Tibial artery (tissue), 4 donors: ENCODE results near the gene CKB.

ENCODE experiments used
- DNase-seq, 2 donors: peaks; one replicate each; pipeline ENCODE4 v3.0.0-alpha.2; 2019
- H3K27ac ChIP-seq, 2 donors: fragments of 200-600 bp; sonication (generic) in 1 of 2; 1 replicate in 1 of 2; 2 replicates in 1 of 2; pipeline ENCODE4 v1.5.1; 2018 to 2019; ENCODE audit warnings: mild to moderate bottlenecking in 1 of 2
- H3K27me3 ChIP-seq, 2 donors: fragments of 200-600 bp; sonication (generic) in 1 of 2; one replicate each; pipeline versions ENCODE4 v1.5.1 to v1.6.0; 2016 to 2019
- H3K36me3 ChIP-seq, 3 donors: fragments of 200-600 bp; sonication (generic) in 2 of 3; one replicate each; pipeline ENCODE4 v1.5.1; 2016 to 2019; ENCODE audit warnings: mild to moderate bottlenecking in 2 of 3
- H3K4me1 ChIP-seq, 4 donors: fragments of 200-600 bp; sonication (generic) in 2 of 4; 1 replicate in 3 of 4; 2 replicates in 1 of 4; pipeline ENCODE4 v1.5.1; 2016 to 2019
- H3K4me3 ChIP-seq, 2 donors: fragments of 200-600 bp; sonication (generic) in 1 of 2; 1 replicate in 1 of 2; 2 replicates in 1 of 2; pipeline ENCODE4 v1.5.1; 2018 to 2019; ENCODE audit warnings: mild to moderate bottlenecking in 2 of 2
- H3K9me3 ChIP-seq, 3 donors: fragments of 200-600 bp; sonication (generic) in 1 of 3; one replicate each; pipeline ENCODE4 v1.5.1; 2016 to 2019
- intact Hi-C: fragments of 100-400 bp; cut with DNase I; formaldehyde crosslinking; loops from one replicate; pipeline ENCODE4 v1.15.0; 2023; ENCODE audit warnings: low total_unique reads
- TF ChIP-seq, protein P1 (sequence below), 2 experiments: fragments of 200-600 bp in 1 of 2; fragments of 450-650 bp in 1 of 2; IDR thresholded peaks; one replicate each; pipeline ENCODE4 v1.5.1; 2017 to 2019; ENCODE audit warnings: antibody characterized with exemption in 2 of 2, mild to moderate bottlenecking in 1 of 2, moderate library complexity in 1 of 2

The CKB gene

GRCh38 chr14:103545915-103546651 lies 23.5 kb upstream of the CKB start:
- DNase-seq = peak in 1 of 2 donors; percentile 68
- H3K27ac ChIP-seq = no peak overlapping the region
- H3K27me3 ChIP-seq = no peaks in the 10 kb centered on the region
- H3K9me3 ChIP-seq = no peaks in the 10 kb centered on the region
- no peak overlapping the region for H3K4me3 ChIP-seq
- TF ChIP-seq, protein P1, sequence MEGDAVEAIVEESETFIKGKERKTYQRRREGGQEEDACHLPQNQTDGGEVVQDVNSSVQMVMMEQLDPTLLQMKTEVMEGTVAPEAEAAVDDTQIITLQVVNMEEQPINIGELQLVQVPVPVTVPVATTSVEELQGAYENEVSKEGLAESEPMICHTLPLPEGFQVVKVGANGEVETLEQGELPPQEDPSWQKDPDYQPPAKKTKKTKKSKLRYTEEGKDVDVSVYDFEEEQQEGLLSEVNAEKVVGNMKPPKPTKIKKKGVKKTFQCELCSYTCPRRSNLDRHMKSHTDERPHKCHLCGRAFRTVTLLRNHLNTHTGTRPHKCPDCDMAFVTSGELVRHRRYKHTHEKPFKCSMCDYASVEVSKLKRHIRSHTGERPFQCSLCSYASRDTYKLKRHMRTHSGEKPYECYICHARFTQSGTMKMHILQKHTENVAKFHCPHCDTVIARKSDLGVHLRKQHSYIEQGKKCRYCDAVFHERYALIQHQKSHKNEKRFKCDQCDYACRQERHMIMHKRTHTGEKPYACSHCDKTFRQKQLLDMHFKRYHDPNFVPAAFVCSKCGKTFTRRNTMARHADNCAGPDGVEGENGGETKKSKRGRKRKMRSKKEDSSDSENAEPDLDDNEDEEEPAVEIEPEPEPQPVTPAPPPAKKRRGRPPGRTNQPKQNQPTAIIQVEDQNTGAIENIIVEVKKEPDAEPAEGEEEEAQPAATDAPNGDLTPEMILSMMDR (IDR thresholded peaks at IDR 0.05) = no peak
- intact Hi-C loops = loop anchor here (2.0 to 10.0 kb wide), 2 partner anchors 27 to 51 kb away; no protein-coding TSS in a partner anchor
- H3K36me3 ChIP-seq = no peaks in the 10 kb centered on the region
- peaks cover 14 to 85% (median 69%) of the 10 kb centered on the region in 4 donors for H3K4me1 ChIP-seq

DNA sequence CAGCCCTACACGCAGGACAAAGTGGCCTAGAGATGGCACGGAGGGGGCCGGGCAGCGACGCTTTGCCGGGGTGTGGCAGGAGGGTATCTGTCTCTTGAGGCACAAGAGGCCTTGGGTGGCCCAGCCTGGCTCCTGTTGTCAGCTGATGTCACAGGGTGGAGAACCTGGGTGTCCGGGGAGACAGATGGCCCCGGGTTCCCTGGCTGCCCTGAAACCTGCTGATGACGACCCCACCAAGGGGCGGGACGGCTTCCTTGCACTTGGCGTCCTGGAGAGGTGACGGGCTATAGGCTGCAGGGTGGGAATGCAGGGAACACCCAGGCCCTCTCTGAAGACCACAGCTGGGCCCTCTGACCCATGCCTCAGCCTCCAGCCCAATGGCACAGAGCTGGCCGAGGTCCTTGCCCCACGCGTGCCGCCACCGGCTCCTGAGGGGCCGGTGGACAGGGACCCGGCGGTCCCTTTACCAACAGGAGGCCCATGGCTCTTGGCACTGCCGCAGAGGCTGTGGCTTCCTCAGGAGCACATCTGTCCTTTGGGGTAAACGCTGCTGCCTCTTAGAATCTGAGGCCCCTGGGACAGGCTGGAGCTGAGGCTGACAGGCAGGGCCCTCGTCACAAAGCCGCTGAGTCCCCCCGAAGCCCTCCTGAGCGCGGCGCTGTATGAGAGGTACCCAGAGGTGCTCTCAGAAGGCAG lies 22.7 kb upstream of the CKB start:
- intact Hi-C loops = loop anchor here (10.0 kb wide), 1 partner anchor 51 kb away; no protein-coding TSS in a partner anchor

DNA sequence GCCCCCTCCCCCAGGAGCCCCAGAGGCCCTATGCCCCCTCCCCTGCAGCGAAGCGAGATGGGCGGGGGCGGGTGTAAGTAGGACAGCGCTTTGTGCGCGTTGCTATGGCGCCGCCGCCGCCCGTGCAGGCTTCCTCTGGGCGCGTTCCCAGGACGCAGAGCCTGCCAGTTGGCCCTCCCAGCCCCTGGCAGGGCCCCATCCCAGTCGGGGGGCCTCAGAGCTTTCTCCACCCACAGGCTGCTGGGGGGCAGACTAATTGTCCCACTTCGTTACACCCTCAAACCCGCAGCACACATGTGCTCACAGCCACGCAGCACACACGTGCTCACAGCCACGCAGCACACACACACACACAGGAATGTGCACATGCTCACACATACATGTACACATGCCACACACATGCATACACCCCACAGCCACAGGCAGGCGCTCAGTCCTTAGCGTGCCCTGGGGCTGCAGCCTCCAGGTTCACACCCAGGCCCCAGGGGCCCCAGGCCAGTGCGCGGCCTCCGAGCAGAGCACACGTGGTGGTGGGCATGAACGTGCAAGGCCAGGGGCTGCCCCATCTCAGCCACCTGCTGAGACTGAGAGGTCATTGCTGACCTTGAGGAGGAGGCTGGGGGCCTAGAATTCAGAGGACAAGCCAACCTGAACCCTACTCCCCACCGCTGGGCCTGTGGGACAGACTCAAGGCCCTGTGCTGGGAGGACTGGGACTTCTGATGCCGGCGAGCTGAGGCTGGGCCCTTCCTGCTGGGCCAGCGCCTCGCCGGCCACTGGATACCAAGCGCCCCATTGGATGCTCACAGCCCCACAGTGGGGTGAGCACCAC lies 22.0 kb upstream of the CKB start:
- Histone ChIP-seq H3K36me3 (no peaks in the 10 kb centered on the region), H3K27me3 (no peaks in the 10 kb centered on the region), H3K4me1 (peaks cover 0 to 83% (median 67%) of the 10 kb centered on the region in 4 donors), H3K4me3 (no peak overlapping the region), H3K9me3 (no peaks in the 10 kb centered on the region), H3K27ac (peak overlapping the region; percentile 83 to 86)
- intact Hi-C loops = loop anchor here (10.0 kb wide), 1 partner anchor 50 kb away; no protein-coding TSS in a partner anchor
- TF ChIP-seq, protein P1 (IDR thresholded peaks at IDR 0.05) = no peak
- DNase-seq = peak; percentile 27 to 76

More for the DNA sequence above, 22.7 kb upstream of the CKB start:
- H3K36me3 ChIP-seq = no peaks in the 10 kb centered on the region
- no peaks in the 10 kb centered on the region for H3K9me3 ChIP-seq
- peaks cover 7 to 85% (median 68%) of the 10 kb centered on the region in 4 donors for H3K4me1 ChIP-seq
- peak in 1 of 2 donors; percentile 67 for DNase-seq
- TF ChIP-seq, protein P1 (IDR thresholded peaks at IDR 0.05) = no peak
- no peak overlapping the region for H3K4me3 ChIP-seq
- peak overlapping the region in 1 of 2 donors; percentile 86 for H3K27ac ChIP-seq
- H3K27me3 ChIP-seq = no peaks in the 10 kb centered on the region

GRCh38 chr14:103543721-103544387 lies 21.2 kb upstream of the CKB start:
- Histone ChIP-seq H3K27ac (peak overlapping the region; percentile 83 to 86), H3K9me3 (no peaks in the 10 kb centered on the region), H3K27me3 (no peaks in the 10 kb centered on the region), H3K36me3 (no peaks in the 10 kb centered on the region), H3K4me3 (no peak overlapping the region), H3K4me1 (peaks cover 0 to 82% (median 68%) of the 10 kb centered on the region in 4 donors)
- TF ChIP-seq, protein P1 (IDR thresholded peaks at IDR 0.05) = no peak
- peak in 1 of 2 donors; percentile 89 for DNase-seq
- intact Hi-C loops = loop anchor here (10.0 kb wide), 1 partner anchor 49 kb away; no protein-coding TSS in a partner anchor

GRCh38 chr14:103543140-103543539 lies 20.5 kb upstream of the CKB start:
- Histone ChIP-seq H3K27ac (peak overlapping the region; percentile 83 to 86), H3K4me3 (no peak overlapping the region)

More at GRCh38 chr14:103543140-103543539, 20.5 kb upstream of the CKB start:
- DNase-seq = no peak
- TF ChIP-seq, protein P1 (IDR thresholded peaks at IDR 0.05) = no peak
- H3K36me3 ChIP-seq = no peaks in the 10 kb centered on the region
- no peaks in the 10 kb centered on the region for H3K27me3 ChIP-seq
- intact Hi-C loops = loop anchor here (10.0 kb wide), 1 partner anchor 48 kb away; no protein-coding TSS in a partner anchor
- H3K9me3 ChIP-seq = no peaks in the 10 kb centered on the region
- peaks cover 0 to 82% (median 72%) of the 10 kb centered on the region in 4 donors for H3K4me1 ChIP-seq
